COLO829 (cell line): ENCODE results near the gene KRTAP10-5.
"Not testable (repeated sequence)": the region's sequence is repeated elsewhere in the genome, so short reads cannot be mapped to it uniquely, and the experiment has no call there.

Source experiments
- DNase-seq: peaks from one replicate; pipeline ENCODE4 v3.0.0; 2012; ENCODE audit warnings: low spot score

KRTAP10-5 gene

DNA sequence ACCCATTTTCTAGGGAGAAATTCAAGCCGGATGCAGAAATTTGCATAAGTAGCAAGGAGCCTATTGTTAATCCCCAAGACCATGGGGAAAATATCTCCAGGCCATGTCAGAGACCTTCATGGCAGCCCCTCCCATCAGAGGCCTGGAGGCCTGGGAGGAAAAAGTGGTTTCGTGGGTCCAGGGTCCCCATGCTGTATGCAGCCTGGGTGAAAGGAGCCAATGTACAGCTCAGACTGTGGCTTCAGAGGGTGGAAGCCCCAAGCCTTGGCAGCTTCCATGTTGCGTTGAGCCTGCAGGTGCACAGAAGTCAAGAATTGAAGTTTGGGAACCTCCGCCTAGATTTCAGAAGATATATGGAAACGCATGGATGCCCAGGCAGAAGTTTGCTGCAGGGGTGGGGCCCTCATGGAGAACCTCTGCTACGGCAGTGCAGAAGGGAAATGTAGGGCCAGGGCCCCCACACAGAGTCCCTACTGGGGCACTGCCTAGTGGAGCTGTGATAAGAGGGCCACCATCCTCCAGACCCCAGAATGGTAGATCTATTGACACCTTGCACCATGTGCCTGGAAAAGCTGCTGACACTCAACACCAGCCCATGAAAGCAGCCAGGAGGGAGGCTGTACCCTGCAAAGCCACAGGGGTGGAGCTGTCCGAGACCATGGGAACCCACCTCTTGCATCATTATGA, 29.9 kb upstream of the KRTAP10-5 start:
- not testable (repeated sequence) for DNase-seq

DNA sequence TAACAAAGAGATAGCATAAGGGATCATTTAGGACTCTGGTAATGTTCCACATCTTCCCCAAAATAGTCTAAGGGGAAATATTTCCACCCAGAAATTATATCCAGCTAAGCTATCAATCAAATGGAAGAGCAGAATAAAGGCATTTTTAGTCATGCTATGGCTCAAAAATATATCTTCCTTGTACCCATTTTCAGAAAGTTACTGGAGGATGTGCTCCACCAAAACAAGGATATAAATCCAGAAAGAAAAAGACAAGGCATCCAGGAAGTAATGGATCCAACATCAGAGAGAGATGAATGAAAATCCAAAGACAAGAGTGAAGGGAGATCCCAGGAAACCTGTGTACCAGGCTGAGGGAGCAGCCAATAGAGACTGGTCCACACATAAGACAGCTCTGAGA, 28.8 kb upstream of the KRTAP10-5 start:
- DNase-seq = no peak

DNA sequence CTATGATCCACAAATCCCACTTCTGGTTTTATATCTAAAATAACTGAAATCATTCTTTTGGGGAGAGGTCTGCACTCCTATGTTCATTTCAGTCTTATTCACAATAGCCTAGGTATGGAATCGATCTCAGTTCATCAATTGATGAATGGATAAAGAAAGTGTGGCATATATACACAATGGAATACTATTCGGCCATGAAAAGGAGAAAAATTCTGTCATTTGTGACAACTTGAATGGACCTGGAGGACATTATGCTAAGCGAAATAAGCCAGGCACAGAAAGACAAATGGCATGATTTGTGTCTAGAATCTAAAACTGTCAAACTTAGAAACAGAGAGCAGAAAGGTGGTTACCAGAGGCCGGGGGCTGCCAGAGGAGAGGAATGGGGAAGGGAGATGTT, 26.1 kb upstream of the KRTAP10-5 start:
- no peak for DNase-seq

DNA sequence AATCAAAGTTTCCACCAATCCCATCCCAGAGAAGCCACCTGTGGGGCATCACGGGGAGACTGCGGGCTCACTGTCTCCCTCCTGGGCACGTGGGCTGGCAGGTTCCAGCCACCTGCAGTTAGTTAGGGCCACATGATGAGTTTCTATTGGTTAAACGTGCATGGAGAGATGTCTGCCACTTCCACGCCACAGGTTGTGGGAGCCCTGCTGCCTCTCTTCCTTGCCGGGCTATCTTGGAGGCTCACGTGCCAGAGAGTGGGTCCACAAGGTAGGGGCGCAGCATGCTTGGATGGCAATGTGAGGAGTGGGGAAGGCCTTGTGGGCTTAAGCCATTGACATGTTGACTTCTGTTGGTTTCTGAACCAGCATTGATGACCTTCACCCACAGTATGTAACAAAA, 23.5 kb upstream of the KRTAP10-5 start:
- no peak for DNase-seq

DNA sequence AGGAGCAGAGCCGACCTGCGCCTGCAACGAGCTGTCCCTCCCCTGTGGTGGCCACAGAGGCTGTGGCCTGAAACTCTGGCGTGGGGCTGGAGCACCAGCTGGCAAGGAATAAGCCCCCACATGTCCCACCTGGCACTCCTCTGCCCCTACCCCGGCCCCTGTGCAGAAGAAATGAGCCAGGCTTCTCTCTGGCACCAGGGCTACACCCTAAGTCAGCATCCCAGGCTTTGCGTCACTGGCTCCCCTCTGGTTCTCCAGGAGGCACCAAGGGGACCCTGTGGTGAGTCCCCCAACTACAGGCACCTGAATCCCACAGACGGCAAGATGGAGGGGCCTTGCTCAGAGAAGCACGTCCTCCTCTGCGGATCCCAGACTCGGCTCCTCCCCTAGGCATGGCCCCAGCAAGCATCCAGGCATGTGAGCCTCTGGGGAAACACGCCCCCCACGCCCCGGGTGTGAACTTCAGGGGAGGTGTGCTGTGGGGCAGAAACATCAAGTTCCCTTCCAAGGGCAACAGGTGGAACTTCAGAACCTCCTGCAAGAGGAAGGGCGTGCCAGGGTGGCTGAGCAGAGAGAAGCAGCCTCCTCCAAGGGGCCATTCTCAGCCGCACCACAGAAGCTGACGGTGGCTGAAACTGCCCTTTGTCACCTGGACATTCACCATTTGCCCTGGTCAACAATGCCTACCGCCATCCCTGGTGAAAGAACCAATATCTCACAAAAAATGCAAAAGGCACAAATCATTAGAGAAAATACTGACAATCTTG, 22.9 kb upstream of the KRTAP10-5 start:
- no peak for DNase-seq

DNA sequence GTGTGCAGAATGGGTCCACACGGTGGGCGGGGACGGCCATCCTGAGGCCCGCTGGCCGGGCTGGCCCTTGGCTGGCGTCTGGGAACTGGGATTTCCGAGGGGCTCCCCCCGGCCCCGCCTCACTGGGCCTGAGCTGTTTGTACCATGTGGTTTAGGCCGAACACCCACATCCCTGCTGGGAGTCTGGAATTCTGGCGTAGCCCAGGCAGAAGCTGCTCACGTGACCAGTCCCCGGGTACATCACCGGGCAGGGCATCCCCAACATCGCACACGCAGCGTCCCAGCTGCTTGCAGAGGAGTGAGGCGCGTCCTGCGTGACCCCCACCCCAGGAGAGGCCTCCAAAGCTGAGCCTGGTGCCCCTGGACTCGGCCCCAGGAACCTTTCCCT, 22.1 kb upstream of the KRTAP10-5 start:
- DNase-seq = no peak

DNA sequence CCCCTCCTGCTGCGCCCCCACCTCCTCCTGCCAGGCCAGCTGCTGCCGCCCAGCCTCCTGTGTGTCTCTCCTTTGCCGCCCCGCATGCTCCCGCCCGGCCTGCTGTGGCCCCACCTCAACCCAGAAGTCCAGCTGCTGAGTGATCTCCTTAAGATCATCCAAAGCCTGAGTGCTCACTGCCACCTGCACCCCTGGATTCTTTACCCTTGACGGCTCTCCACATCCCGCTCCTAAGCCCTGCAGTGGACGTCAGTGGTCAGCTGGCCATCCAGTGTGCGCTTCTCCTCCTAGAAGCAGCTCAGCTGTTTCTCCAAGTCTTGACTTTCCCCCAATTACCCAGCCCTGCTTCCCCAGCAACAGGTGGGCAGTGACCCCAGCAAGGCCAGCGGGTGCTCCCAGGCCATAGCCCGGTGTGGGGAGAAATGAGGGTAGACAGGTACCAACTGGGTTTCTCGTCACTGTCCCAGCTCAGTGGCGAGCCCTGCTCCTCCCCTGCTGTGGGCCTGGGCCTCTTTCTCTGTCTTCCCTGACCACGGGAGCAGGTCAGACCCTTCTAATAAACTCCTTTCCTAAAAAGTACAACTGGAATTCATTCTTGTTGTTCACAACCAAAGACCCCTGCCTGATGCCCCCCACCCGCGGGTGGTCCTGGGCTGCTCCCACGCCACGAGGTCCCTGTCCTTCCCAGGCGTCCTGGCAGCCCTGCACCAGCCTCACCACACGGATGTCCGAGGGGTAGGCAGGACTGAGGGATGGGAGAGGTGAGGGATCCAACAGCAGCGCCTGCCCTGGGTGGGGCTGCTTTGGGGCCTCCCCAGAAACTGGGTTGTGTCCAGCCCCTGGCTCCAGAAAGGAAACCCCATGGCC, 21.4 kb upstream of the KRTAP10-5 start:
- no peak for DNase-seq

DNA sequence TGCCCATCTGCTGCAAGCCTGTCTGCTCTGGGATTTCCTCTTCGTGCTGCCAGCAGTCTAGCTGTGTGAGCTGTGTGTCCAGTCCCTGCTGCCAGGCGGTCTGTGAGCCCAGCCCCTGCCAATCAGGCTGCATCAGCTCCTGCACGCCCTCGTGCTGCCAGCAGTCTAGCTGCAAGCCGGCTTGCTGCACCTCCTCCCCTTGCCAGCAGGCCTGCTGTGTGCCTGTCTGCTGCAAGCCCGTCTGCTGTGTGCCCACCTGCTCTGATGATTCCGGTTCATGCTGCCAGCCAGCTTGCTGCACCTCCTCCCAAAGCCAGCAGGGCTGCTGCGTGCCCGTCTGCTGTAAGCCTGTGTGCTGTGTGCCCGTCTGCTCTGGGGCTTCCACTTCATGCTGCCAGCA, 20.7 kb upstream of the KRTAP10-5 start:
- DNase-seq = not testable (repeated sequence)

DNA sequence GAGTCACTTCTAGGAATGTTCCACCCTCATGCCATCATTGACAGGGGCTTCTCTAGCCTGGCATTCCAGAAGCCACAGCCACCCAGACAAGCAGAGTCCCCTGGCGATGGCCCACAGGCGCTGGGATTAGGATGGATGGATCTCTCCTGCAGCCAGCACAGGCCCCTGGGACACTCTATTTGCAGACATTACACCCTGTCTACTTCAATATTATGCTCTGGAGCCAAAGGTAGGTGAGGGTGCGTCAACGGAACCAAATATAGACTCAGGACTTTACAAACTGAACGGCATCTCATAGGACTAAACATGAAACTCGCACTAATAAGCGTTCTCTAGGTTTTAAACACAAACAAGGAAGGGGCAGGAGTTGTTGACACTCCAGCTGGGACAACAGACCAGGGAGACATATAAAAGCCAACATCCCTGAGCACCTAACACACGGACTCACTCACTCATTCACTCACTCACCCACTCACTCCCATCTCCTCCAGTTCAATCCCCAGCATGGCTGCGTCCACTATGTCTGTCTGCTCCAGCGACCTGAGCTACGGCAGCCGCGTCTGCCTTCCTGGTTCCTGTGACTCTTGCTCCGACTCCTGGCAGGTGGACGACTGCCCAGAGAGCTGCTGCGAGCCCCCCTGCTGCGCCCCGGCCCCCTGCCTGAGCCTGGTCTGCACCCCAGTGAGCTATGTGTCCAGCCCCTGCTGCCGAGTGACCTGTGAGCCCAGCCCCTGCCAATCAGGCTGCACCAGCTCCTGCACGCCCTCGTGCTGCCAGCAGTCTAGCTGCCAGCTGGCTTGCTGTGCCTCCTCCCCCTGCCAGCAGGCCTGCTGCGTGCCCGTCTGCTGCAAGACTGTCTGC, 19.9 kb upstream of the KRTAP10-5 start, which contains the start of gene KRTAP10-7:
TSS of gene KRTAP10-7 (plus strand) at position 480 of the 861 bp plus-strand sequence. CDS start at position 505, 25 bp downstream.
- DNase-seq = not testable (repeated sequence)

DNA sequence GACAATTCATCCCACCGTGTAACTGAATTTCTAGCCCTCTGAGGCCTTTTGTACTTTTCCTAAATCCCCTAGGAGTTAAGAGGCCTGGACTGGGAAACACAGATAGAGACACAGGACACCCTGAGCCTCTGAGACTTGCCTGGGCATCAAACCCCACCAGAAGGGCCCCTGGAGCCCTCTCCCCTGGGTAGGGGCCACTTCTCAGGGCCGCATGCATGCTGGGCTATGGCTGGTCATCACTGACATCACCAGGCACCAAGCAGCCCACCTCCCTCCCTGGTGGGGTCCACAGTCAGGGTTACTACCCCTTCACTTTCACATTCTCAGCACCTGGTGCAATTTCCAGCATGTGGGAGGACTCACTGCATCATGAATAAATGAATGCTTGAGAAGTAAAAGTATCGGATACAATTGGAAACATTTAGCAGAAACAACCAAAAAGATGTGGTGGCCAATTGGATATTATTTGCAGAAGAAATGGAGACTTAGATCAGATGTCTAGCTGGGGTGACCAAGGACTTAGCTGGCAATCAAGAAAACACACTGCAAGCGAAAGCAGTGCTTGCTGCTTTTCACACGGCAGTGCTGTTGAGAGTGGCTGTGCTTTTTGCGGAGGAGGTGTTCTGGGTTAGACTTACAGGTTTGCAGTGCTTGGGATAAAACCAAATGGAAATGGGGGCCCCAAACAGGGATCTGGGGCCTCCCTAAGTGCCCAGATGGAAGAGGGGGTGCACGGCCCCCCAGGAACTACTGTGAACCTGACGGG, 19.0 kb upstream of the KRTAP10-5 start:
- no peak for DNase-seq

DNA sequence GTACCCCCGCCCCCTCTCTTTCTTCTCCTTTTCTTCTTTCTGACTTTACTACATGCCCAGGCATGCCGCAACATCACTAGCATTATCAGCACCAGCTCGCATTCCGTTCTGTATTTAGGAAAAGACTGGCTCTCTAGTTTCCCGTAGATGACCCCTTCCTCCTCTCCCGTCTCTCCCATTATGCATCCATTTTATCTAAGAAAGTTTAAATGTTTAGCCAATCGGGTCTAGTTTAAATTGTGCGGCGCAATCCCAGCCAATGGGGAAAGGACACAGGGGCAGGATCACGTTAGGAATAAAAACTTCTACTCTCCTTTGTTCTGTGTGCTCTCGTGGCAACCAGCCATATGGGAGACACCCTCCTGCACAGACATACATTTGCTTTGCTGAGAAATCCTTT, 17.7 kb upstream of the KRTAP10-5 start:
- no peak for DNase-seq

DNA sequence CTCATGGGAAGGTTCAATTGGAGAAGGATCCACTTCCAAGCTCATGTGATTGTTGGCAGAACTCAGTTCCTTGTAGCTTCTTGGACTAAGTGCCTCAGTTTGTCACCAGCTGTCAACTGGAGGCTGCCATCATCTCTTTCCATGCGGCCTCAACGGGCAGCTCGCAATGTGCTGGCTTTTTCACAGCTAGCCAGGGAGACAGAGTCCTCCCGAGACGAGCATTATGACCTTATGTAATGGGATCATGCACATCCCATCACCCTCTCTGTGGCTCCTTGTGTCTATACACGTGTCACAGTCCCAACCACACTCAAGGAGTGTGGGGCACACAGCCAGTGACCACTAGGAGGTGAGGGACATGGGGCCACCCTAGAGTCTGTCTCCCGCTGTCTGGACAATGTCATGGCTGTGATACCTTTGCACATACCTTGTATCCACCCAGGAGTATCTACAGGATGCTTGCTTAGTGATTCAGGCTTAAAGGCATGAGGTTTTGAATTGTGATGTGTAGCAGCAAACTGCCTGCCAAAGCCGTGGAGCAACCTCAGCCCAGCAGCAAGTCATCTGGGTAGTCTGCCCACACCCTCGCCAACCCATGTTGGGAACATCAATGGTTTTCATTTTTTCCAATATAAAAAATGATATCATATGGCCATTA, 15.8 kb upstream of the KRTAP10-5 start:
- DNase-seq = no peak

DNA sequence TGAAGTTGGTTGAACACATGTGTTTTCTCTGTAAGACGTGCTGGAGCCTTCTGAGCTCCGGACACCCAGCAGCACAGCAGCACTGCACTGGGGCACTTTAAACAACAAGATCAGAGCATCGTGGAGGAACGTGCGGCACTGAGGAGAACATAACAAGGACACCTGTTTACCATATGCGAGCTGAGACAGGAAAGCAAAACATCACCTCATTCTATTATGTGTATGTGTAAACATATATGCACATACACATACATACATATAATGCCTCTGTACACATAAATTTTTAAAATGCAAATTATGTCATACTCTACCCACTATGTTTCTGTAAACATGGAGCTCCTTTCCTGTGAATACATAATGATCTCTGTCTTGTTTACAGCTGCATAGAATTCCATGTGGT, 15.1 kb upstream of the KRTAP10-5 start:
- DNase-seq = no peak

DNA sequence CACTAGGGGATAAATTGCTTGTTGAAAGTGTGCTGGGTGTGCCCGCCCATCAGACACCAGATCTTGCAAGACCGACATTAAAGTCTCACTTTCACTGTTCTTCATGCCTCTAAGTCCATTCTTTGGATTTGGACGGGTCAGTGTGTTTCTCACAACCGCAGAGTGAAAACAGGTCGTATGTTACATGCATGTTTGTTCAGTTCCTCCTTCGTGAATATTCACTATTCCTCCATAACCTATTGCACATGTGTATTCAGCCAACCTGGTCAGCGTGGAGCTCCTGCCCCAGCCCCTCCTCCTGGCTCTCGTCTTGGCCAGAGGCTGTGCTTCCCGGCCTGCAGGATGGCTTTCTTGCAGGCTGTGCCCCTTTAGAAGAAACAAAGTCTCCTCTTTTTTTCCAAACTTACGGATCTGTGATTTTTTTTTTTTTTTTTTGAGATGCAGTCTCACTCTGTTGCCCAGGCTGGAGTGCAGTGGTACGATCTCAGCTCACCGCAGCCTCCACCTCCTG, 14.1 kb upstream of the KRTAP10-5 start:
- DNase-seq = no peak

DNA sequence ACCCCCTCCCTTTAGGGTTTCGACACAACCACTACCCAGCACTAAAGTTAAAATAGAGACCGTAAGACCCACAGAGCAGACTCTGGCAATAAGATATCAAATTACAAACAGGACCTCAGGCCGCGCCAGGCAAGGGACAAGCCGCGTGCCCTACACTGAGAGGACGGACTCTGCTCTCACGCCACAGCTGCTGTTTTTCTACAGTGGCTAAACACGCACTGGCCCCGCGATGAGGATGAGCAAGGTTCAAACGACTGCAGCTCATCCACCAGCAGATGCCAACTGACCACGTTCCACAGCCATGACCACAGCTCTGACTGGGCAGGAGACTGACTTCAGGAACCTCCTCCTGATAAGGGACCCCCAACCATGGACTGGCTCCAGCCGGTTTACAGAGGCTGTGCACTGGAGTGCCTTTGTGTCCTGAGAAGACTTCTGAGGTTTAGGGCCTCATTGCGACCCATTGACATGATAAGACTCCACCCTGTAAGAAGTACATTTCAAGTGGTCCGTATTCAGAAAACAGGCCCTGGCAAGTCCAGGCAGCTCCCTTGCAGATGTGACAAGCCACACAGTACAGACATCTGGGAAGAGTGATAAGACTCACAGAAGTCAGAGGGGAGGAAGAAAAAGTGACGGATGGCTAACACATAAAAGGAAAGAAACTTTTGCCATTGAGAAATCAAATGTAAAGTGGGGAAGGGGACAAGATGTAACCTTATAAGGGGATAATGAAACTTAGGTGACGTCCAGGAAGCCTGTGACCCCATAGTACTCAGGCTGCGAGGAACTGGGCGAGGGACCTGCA, 13.4 kb upstream of the KRTAP10-5 start:
- no peak for DNase-seq

DNA sequence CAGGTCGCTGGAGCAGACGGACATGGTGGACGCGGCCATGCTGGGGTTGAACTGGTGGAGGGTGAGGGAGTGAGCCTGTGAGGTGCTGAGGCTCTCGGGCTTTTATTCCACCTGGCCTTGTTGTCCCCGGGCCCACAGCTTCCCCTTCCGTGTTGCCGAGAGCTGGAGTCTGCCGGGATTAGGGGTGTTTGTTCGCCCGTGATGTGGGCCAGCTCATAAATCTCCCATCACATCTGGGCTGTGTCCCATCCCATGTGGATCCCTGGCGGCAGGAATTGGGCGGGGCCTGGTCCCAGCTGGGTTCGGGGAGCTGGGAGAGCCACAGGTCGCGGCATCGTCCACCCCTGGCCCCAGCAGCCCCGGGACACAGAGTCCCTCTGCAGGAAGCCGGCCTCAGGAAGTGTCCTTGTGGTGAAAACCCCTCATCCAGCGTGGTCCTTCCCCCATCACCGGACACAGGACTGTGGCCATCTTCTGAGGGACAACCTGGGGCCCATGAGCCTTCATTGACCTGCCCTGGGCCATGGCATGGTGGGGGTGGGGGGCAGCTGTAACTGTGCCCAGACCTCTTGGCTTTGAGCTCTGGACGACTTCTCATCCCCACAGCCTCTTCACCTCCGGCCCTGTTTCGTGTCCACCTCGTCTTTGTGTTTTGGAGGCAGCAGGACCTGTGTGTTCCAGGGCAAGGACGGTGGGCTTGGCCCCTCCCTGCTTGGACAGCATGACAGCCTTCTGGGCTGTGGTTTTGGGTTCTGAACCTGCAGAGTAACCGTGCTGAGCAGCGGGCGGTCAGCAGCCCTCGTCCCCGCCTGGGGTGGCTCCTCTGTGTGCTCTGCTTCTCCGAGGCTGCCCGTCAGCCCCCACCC, 12.3 kb upstream of the KRTAP10-5 start, which contains the start of gene KRTAP10-6:
TSS of gene KRTAP10-6 (minus strand) at position 60 of the 866 bp plus-strand sequence. CDS start at position 39, 21 bp downstream.
- no peak for DNase-seq

DNA sequence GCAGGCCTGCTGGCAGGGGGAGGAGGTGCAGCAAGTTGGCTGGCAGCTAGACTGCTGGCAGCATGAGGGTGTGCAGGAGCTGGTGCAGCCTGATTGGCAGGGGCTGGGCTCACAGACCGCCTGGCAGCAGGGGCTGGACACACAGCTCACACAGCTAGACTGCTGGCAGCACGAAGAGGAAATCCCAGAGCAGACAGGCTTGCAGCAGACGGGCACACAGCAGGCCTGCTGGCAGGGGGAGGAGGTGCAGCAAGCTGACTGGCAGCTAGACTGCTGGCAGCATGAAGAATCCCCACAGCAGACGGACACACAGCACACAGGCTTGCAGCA, 11.4 kb upstream of the KRTAP10-5 start:
- not testable (repeated sequence) for DNase-seq
